Epidermal melanocyte (primary cell): ENCODE results near the gene NRARP.
"Not testable (repeated sequence)": the region's sequence is repeated elsewhere in the genome, so short reads cannot be mapped to it uniquely, and the experiment has no call there.

Experiments
- DNase-seq: peaks from one replicate; pipeline ENCODE4 v3.0.0; 2011; ENCODE audit warnings: low spot score; ENCODE audit not compliant: insufficient read length

The NRARP gene

GRCh38 chr9:137302118-137302448 lies at the start of gene NRARP:
Gene NRARP (minus strand): TSS chr9:137302271. CDS start chr9:137301928, 343 bp downstream.
- DNase-seq: peak; percentile 72

- DNase-seq: no peak
Observed at GRCh38 chr9:137350696-137351584, 48.9 kb upstream of the NRARP start.

- DNase-seq: no peak
Observed at GRCh38 chr9:137349471-137350033, 47.5 kb upstream of the NRARP start.

- no peak for DNase-seq
Observed at GRCh38 chr9:137348769-137349470, 46.8 kb upstream of the NRARP start.

- no peak for DNase-seq
Observed at GRCh38 chr9:137347928-137348327, 45.9 kb upstream of the NRARP start.

- no peak for DNase-seq
Observed at GRCh38 chr9:137342482-137342881, 40.4 kb upstream of the NRARP start.

- DNase-seq: no peak
Observed at GRCh38 chr9:137341227-137341626, 39.2 kb upstream of the NRARP start.

- not testable (repeated sequence) for DNase-seq
Observed at GRCh38 chr9:137339908-137340462, 37.9 kb upstream of the NRARP start.

GRCh38 chr9:137339045-137339907 lies 37.2 kb upstream of the NRARP start:
- no peak for DNase-seq

- DNase-seq: no peak
Observed at GRCh38 chr9:137336735-137337134, 34.7 kb upstream of the NRARP start.

GRCh38 chr9:137333016-137333671 lies 31.1 kb upstream of the NRARP start:
- no peak for DNase-seq

- DNase-seq: no peak
Observed at GRCh38 chr9:137331929-137332328, 29.9 kb upstream of the NRARP start.

- DNase-seq: no peak
Observed at GRCh38 chr9:137330689-137331088, 28.6 kb upstream of the NRARP start.

GRCh38 chr9:137329590-137329989 lies 27.5 kb upstream of the NRARP start:
- not testable (repeated sequence) for DNase-seq

GRCh38 chr9:137327641-137328550 lies 25.8 kb upstream of the NRARP start:
- not testable (repeated sequence) for DNase-seq

- DNase-seq: no peak
Observed at GRCh38 chr9:137326445-137327065, 24.5 kb upstream of the NRARP start.

GRCh38 chr9:137325799-137326198 lies 23.7 kb upstream of the NRARP start:
- no peak for DNase-seq

GRCh38 chr9:137325124-137325523 lies 23.1 kb upstream of the NRARP start:
- no peak for DNase-seq
